NOMO-1 treated with DMSO at 0.1 percent for 48 hours (cell line): ENCODE results near the gene RNF144A.
A peak's percentile ranks its signal among the peaks of the same experiment; 100 is the strongest.

Experiments used
- DNase-seq: peaks from one replicate; lab custom pipeline; 2025; ENCODE audit not compliant: unreplicated experiment; lab: John Stamatoyannopoulos, UW

RNF144A gene

DNA sequence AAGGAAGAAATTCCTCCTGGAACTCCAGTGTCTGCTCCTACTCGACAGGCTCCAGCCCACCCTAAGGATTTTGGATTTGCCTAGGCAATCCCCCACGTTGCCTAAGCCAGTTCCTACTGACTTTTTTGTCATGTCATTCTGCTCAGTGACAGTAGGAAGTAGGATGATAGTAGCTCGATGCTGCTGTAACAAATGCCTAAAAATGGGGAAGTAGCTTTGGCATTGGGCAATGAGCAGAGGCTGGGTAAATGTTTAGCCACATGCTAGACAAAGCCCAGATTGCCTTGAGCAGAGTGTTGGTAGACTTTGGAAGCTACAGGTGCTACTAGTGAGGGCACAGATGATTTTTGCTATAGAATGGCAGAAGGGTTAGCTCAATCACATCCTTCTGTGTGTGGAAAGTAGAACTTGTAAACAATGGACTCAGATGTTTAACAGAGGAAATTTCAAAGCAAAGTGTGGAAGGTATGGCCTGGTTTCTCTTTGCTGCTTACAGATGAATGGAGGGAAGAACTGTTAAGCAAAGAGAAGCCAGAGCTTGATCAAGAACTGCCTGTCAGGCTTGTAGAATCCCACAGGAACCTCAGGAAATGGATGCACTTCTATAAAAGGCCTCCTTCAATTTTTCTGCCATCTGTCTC, 154.8 kb downstream of the RNF144A start:
- DNase-seq = peak; percentile 81

DNA sequence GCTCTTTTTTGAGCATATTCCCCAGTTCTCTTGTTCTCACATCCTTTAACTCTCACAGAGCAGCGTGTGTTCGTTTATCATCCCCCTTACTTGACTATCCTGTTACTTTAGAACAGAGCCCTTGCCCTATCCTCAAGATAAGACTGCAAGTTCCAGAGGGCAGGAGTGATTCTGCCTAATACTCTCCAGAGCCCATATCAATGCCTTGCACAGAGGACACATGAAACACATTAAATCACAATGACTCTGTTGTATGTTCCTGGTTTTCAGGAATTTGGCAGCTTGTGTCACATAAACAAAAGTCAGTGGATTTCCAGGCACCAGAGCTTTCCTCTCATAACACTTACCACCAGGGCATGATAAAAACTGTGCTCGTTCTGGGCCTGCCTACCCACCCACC, 156.7 kb downstream of the RNF144A start:
- DNase-seq = no peak

DNA sequence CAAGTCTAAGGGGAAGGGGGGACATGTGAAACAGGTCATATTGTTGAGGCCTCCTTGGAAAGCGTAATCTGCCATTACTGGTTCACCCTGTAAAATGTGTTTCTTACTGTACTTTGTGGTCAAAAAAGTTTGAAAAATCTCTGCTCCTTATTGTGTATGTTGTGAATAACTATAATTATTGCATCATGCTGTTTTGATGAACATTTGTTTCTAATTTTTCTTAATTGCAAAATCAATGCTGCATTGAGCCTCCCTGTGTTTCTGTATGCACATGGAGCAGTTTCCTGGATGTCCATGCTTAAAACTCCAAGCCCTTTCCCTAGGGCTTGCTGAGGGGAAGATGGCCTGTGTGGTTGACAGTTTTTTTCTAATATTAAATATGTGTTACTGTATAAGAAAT, 158.6 kb downstream of the RNF144A start:
- DNase-seq = no peak

DNA sequence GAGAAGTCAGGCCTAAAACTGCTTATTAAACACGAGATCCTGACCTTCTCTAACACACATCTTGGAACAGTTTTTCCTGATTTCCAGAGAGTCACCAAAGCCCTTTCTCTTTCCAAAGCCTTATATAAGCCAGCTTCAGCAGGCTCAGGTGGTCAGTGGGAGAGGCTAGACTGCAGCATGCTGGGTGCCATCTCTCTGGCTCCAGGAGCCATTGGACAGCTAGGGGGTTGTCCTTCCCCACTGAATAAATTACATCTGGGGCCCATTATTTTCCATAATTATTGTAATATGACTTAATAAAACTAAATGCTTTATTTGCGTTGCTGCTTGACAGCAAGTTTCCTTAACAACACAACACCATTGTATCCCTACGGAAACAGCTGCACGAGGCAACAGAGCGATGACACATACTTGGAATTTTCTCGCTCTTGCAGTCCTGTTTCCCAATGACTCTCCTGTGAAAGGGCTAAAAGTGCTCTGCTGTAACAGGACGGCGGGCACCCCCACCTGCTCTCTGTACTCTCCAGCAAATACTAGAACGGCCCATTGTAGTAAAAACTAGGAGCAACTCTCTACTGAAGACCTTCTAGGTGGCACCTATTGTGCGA, 160.6 kb downstream of the RNF144A start:
- no peak for DNase-seq

DNA sequence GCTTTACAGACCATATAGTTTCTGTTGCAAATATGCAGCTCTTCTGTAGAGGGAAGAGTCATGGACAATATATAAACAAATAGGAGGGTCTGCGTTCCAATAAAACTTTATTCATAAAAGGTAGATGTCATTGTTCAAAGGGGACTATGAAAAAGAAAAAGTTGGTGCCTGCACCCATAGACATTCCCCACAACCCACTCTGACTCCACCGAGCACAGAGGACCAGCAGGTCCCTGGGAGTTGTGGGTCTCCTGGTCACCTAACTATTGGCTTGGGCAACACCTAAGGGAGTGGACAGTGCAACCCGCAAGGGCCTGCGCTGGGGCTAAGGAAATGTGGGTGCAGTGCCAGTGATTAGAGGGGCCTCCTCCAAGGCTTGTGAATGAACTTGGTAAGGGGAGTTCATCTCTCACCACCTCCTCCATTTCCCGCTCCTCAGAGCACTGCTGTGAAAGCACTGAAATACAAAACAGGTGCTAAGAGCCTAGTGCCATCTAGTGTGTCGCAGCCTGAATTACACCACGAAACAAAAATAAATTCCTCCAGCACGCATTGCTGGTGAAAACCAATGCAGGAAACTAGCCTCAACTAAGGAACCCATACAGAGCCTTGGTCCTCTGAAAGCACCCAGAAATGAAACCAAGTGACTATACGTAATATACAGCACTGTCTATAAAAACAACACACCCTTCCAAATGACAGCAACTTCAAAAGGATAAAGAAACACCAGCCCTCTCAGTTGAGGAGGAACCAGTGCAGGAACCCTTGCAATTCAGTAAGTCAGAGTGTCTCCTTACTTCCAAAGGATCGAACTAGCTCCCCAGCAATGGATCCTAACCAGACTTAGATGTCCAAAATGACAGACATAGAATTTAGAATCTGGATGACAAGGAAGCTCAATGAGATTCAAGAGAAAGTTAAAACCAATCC, 166.6 kb downstream of the RNF144A start:
- DNase-seq = peak; percentile 48

DNA sequence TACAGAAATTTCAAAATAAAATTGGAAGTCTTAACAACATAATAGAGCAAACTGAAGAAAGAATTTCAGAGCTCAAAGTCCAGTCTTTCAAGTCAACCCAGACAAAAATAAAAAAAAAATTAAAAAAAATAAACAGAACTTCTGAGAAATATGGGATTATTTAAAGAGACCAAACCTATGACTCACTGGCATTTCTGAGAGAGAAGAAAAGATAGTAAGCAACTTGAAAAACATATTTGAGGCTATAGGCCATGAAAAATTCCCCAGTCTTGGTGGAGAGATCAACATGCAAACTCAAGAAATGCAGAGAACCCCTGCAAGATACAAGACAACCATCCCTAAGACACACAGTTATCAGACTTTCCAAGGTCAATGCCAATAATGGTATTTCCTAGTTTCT, 167.4 kb downstream of the RNF144A start:
- DNase-seq = no peak

DNA sequence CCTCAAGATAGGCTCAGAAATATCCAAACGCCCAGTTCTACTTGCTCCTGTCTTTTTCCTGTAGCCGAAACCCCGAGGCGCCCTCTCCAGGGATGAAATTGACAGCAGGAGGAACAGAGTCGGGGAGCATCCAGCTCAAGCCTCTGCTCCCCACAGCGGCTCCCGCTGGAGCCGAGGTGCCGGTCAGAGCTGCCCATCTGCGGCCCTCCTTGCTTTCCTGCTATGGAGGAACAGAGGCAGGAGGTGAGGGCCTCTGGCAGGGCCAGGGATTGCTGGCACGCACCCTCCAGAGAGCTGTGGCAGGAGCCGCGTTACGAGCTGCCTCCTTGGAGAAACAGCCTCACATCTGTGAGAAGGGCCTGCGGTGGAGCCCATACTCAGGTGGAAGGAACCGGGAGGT, 172.1 kb downstream of the RNF144A start:
- DNase-seq = no peak

DNA sequence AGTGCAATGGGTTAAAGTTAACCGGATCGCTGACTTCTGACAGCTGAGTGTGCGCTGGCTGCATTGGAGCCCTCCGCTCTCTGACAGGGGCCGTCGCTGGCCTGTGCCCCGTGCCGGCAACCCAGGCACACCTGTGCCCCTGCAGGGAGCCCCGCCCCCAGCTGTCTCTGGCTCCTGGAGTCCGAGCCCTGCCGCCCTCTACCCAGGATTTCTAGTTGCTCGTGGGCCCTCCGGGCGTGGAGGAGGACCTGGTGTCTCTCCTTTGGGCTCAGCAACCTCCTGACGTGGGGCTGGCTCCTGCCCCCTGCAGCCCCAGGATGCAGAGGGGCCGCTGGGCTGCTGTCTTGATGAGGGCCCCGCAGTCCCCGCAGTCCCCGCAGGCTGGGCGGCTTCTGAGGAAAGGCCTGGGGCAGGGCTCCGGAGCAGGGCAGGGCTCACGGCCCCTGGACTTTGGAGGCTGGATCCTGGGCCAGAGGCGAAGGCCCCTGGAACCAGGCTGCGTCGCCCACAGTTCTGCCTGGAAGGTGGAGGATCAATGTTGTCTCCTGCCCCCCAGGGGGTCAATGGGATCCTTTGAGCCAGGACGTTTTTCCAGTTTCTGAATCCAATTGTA, 172.8 kb downstream of the RNF144A start:
- DNase-seq = no peak

DNA sequence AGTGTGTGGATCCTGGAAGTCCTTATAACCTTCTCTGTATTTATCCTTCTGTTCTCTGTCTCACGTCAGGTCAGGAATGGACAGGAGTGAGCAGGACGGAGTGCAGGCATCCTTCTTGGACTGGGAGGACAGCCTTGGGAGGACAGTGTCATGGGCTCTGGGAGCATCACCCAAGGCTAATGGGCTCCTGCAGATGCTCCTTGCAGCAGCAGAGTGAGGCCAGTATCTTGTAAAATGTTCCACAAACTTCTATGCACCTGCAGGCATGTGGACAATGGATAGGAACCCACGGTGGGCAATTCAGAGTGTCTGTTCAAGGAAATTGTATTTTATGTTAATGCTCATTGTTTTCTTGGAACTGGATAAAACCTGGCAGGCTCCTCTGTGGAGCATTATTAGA, 176.2 kb downstream of the RNF144A start:
- DNase-seq = no peak
